K562 (cell line): Measurements from ENCODE around the gene RNPEPL1. TPM values are rescaled to one million over a fixed set of nuclear protein-coding genes. Genes with fewer than 3 reads are reported as not detected.
A peak's percentile ranks its signal among the peaks of the same experiment; 100 is the strongest.

Experiments used
- ATAC-seq: fragments of 200-7000 bp; cut with Tn5 transposase; 3 replicates; pipeline ENCODE4 v1.9.1; 2020; ENCODE audit warnings: moderate library complexity
- BruUV-seq: library from RNA; stranded (reverse); fragments of 400-500 nt; replicated peaks from 2 replicates; lab custom pipeline; 2021; lab: Mats Ljungman, UMichigan
- CTCF ChIA-PET: fragments of 300-600 bp; formaldehyde crosslinking; extraction: SDS; loops from one replicate; lab custom pipeline; 2021; ENCODE audit warnings: low intra/inter-chr PET ratio; lab: Yijun Ruan, JAX
- POLR2A ChIA-PET: fragments of 300-600, 350-650 bp; sonication (Branson Sonifier 250); formaldehyde crosslinking; extraction: SDS; loops from one replicate; lab custom pipeline; 2021; ENCODE audit warnings: antibody characterized with exemption, inconsistent platforms; lab: Yijun Ruan, JAX
- DNase-seq, 4 experiments: peaks; one replicate each; pipeline versions ENCODE4 v3.0.0 to v3.0.0-alpha.2; 2011 to 2018; ENCODE audit warnings: low spot score in 3 of 4, mixed read lengths in 3 of 4; ENCODE audit errors: extremely low read depth in 1 of 4
- FAIRE-seq: peaks from 2 replicates; lab custom pipeline; 2011; peaks lifted over from hg19 to GRCh38; lab: Jason Lieb, UNC
- H2AFZ ChIP-seq: 2 replicates; pipeline ENCODE4 v1.6.0; 2011; ENCODE audit warnings: low read depth, low read length, control low read depth, inconsistent platforms
- H3K27ac ChIP-seq: fragments of 200-600 bp; 3 replicates; pipeline ENCODE4 v1.8.0; 2011; ENCODE audit warnings: low read depth, mild to moderate bottlenecking, control low read depth, inconsistent platforms, low read length, moderate library complexity, mixed read lengths; ENCODE audit errors: extremely low read depth
- H3K27me3 ChIP-seq, 2 experiments: fragments of 300-600 bp in 1 of 2; 2 replicates in 1 of 2; 3 replicates in 1 of 2; pipeline versions ENCODE4 v1.6.0 to v1.8.0; 2011; ENCODE audit warnings: inconsistent platforms in 2 of 2, low read length in 2 of 2, mild to moderate bottlenecking in 1 of 2, mixed read lengths in 1 of 2, moderate library complexity in 1 of 2; ENCODE audit not compliant: control insufficient read depth in 2 of 2, insufficient read depth in 2 of 2
- H3K36me3 ChIP-seq: fragments of 300-600 bp; 3 replicates; pipeline ENCODE4 v1.8.0; 2011; ENCODE audit warnings: mild to moderate bottlenecking, low read length, inconsistent platforms; ENCODE audit not compliant: control insufficient read depth, insufficient read depth
- H3K4me1 ChIP-seq, 2 experiments: fragments of 200-600 bp in 1 of 2; replicated peaks in 1 of 2; 2 replicates in 1 of 2; 3 replicates in 1 of 2; pipeline versions ENCODE4 v1.5.1 to v1.8.0; 2011; ENCODE audit warnings: inconsistent platforms in 2 of 2, low read length in 2 of 2, mild to moderate bottlenecking in 1 of 2, mixed read lengths in 1 of 2, moderate library complexity in 1 of 2; ENCODE audit not compliant: control insufficient read depth in 2 of 2, insufficient read depth in 2 of 2
- H3K4me2 ChIP-seq: 2 replicates; pipeline ENCODE4 v1.6.1; 2011; ENCODE audit warnings: low read length, control low read depth, inconsistent platforms, mixed read lengths; ENCODE audit not compliant: insufficient read depth
- H3K4me3 ChIP-seq: fragments of 200-600 bp; sonication (generic), shearing (Covaris generic); 2 replicates; pipeline ENCODE4 v1.5.1; 2016; ENCODE audit warnings: control low read depth, inconsistent platforms
- H3K79me2 ChIP-seq: fragments of 200-600 bp; 3 replicates; pipeline ENCODE4 v1.8.0; 2011; ENCODE audit warnings: low read length, inconsistent platforms; ENCODE audit not compliant: control insufficient read depth, insufficient read depth
- H3K9ac ChIP-seq, 2 experiments: 2 replicates each; pipeline versions ENCODE4 v1.6.0 to v1.6.1; 2011; ENCODE audit warnings: low read depth in 2 of 2, low read length in 2 of 2, control low read depth in 1 of 2, inconsistent platforms in 1 of 2, mild to moderate bottlenecking in 1 of 2, mixed read lengths in 1 of 2; ENCODE audit not compliant: insufficient read depth in 1 of 2
- H3K9me1 ChIP-seq: one replicate; pipeline ENCODE4 v1.6.0; 2011; ENCODE audit warnings: inconsistent platforms, mild to moderate bottlenecking, low read length, moderate library complexity; ENCODE audit not compliant: control insufficient read depth, insufficient read depth
- H3K9me3 ChIP-seq: replicated peaks from 2 replicates; pipeline ENCODE4 v1.5.1; 2011; ENCODE audit warnings: low read depth, low read length, inconsistent platforms; ENCODE audit not compliant: control insufficient read depth, insufficient read depth
- H4K20me1 ChIP-seq: replicated peaks from 2 replicates; pipeline ENCODE4 v1.6.1; 2011; ENCODE audit warnings: low read length, inconsistent platforms, mixed read lengths; ENCODE audit not compliant: control insufficient read depth, insufficient read depth
- BRCA1 ChIP-seq, 2 experiments: fragments of 450-650 bp in 1 of 2; sonication (generic) in 1 of 2; formaldehyde crosslinking in 1 of 2; IDR thresholded peaks; 2 replicates each; pipeline versions ENCODE4 v1.5.0 to v1.6.1; 2017 to 2020; ENCODE audit warnings: mild to moderate bottlenecking in 1 of 2, missing genetic modification reagents in 1 of 2
- CEBPB ChIP-seq: fragments of 450-650 bp; IDR thresholded peaks from 2 replicates; pipeline ENCODE4 v1.6.1; 2016; ENCODE audit warnings: missing genetic modification characterization, missing compliant biosample characterization
- ETV1 ChIP-seq: fragments of 450-650 bp; conservative IDR thresholded peaks from 2 replicates; pipeline ENCODE4 v1.6.1; 2016; ENCODE audit warnings: missing genetic modification characterization, control low read depth, low read depth, missing compliant biosample characterization
- MBD2 ChIP-seq: sonication (generic); IDR thresholded peaks from 2 replicates; pipeline ENCODE4 v1.6.1; 2016; ENCODE audit warnings: low read depth, borderline replicate concordance
- ZFX ChIP-seq: sonication (generic); formaldehyde crosslinking; IDR thresholded peaks from 2 replicates; pipeline ENCODE4 v1.8.0; 2022; ENCODE audit warnings: mild to moderate bottlenecking, missing genetic modification reagents, moderate library complexity
- WGBS: fragments of 100-300 bp; shearing (Covaris generic); methylation state at CpG from one replicate; pipeline ENCODE4 v1.1.6; 2016; ENCODE audit warnings: low coverage, mixed read lengths; ENCODE audit not compliant: insufficient coverage; ENCODE audit errors: missing lambda C conversion rate; 5-methylcytosine and 5-hydroxymethylcytosine counted together
- in situ Hi-C: fragments of 300-500 bp; cut with MboI; formaldehyde crosslinking; loops from 4 replicates; pipeline ENCODE4 v1.15.0; 2018; ENCODE audit warnings: inconsistent platforms, mixed read lengths
- intact Hi-C: fragments of 100-400 bp; cut with micrococcal nuclease; formaldehyde crosslinking; loops from 2 replicates; pipeline ENCODE4 v1.14.2; 2022
- polyA plus RNA-seq, 8 experiments: library from polyadenylated mRNA; depleted of rRNA in 4 of 8; stranded (reverse) in 5 of 8; unstranded in 3 of 8; fragments of >200 nt; fragmentation: Nextera tagmentation in 2 of 8; fragmentation: Illumina TruSeq in 1 of 8; extraction: Ambion mirVana in 2 of 8; extraction: Trizol in 1 of 8; gene quantifications; 2 replicates each; pipeline versions ENCODE4 v1.2.1 to v1.2.3, GENCODE V29; 2011 to 2014; ENCODE audit warnings: inconsistent platforms in 1 of 8, missing spikeins in 1 of 8
- total RNA-seq, 7 experiments: library from RNA; depleted of rRNA in 6 of 7; stranded (reverse); fragments of >200 nt in 6 of 7; fragmentation: Illumina TruSeq in 2 of 7; extraction: Trizol in 2 of 7; gene quantifications; 2 replicates each; pipeline versions ENCODE4 v1.2.1 to v1.2.3, GENCODE V29; 2011 to 2021; ENCODE audit warnings: low replicate concordance in 1 of 7
- TF ChIP-seq, protein P1 (sequence below): fragments of 250-450 bp; sonication (Bioruptor Pico); IDR thresholded peaks from 2 replicates; pipeline ENCODE4 v1.4.0; 2020; ENCODE audit warnings: mild to moderate bottlenecking
- TF ChIP-seq, protein P2 (sequence below): sonication (generic); IDR thresholded peaks from 2 replicates; pipeline ENCODE4 v1.6.1; 2016
- TF ChIP-seq, protein P3 (sequence below): fragments of 250-450 bp; sonication (Bioruptor Pico); IDR thresholded peaks from 2 replicates; pipeline ENCODE4 v1.5.0; 2020; ENCODE audit warnings: mild to moderate bottlenecking
- TF ChIP-seq, protein P4 (sequence below): fragments of 450-650 bp; formaldehyde crosslinking; IDR thresholded peaks from 2 replicates; pipeline ENCODE4 v1.4.0; 2022; ENCODE audit warnings: missing genetic modification characterization
- TF ChIP-seq, protein P5 (sequence below): fragments of 450-650 bp; IDR thresholded peaks from 2 replicates; pipeline ENCODE4 v1.7.1; 2018; ENCODE audit warnings: mild to moderate bottlenecking, low read depth; ENCODE audit not compliant: partially characterized antibody

The RNPEPL1 gene
- total and polyA plus RNA-seq, 9 of the 15 experiments (the other 6 are each of a cell fraction or from before 2014, with no cell fraction given) = 0.07 to 38.7 (median 5.6) TPM

DNA sequence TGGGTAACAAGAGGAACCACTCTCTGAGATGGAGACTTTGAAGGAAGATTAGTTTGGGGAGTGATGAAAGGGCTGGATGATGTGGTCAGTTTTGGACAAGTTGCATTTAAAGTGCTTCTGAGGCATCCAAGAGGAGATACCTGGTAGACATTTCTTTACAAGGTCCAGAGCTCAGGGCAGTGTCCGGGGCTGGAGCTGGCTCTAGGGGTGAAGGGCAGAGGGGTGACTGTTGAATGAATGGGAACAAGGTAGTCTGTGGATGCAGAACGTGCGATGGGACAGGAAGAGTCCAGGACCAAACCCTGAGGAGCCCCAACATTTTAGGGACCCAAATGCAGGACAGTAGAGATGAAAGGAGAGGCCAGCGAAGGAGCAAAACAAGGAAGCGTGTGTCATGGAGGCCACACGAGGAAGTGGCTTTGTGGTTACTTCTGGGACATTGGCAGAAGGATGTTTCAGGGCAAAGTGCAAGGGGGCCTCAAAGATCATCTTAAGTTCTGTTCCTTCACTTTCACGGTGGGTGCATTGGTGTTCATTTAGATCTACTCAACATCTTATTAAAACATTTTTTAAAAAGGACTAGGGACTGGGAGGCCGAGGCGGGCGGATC, 43.4 kb downstream of the RNPEPL1 start (continued):
- TF ChIP-seq, protein P1, sequence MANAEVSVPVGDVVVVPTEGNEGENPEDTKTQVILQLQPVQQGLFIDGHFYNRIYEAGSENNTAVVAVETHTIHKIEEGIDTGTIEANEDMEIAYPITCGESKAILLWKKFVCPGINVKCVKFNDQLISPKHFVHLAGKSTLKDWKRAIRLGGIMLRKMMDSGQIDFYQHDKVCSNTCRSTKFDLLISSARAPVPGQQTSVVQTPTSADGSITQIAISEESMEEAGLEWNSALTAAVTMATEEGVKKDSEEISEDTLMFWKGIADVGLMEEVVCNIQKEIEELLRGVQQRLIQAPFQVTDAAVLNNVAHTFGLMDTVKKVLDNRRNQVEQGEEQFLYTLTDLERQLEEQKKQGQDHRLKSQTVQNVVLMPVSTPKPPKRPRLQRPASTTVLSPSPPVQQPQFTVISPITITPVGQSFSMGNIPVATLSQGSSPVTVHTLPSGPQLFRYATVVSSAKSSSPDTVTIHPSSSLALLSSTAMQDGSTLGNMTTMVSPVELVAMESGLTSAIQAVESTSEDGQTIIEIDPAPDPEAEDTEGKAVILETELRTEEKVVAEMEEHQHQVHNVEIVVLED (CRISPR knock-in tag) = no peak
- TF ChIP-seq MBD2 = no peak

DNA sequence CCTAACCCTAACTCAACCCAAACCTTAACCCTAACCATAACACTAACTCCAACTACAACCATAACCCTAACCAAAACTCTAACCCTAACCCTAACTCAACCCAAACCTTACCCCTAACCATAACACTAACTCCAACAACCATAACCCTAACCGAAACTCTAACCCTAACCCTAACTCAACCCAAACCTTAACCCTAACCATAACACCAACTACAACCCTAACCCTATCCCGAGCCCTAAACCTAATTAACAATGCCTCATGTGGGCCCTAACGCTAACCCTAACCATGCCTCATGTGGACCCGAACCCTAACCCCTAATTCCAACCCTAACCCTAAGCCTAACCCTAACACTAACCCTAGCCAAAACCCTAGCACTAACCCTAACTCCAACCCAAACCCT, 45.5 kb downstream of the RNPEPL1 start:
- Histone ChIP-seq H3K27ac (no peak overlapping the region), H3K27me3 (no peaks in the 10 kb centered on the region), H3K79me2 (no peaks in the 10 kb centered on the region), H3K9ac (no peak overlapping the region), H3K4me2 (no peak overlapping the region), H3K36me3 (no peaks in the 10 kb centered on the region), H2AFZ (no peak overlapping the region), H3K9me1 (no peaks in the 10 kb centered on the region), H4K20me1 (no peaks in the 10 kb centered on the region), H3K4me1 (peaks cover 13 to 17% of the 10 kb centered on the region in 2 experiments), H3K4me3 (no peak overlapping the region), H3K9me3 (no peaks in the 10 kb centered on the region)
- ATAC-seq (no peak), DNase-seq (no peak), FAIRE-seq (no peak)
- 56% methylated on average over 4 of the region's 4 CpGs for WGBS
- BruUV-seq = no TSS peak
- in situ Hi-C loops (no loop called here), intact Hi-C loops (no loop called here)
- ChIA-PET CTCF (no interaction called here), POLR2A (no interaction called here)
- TF ChIP-seq, protein P2, sequence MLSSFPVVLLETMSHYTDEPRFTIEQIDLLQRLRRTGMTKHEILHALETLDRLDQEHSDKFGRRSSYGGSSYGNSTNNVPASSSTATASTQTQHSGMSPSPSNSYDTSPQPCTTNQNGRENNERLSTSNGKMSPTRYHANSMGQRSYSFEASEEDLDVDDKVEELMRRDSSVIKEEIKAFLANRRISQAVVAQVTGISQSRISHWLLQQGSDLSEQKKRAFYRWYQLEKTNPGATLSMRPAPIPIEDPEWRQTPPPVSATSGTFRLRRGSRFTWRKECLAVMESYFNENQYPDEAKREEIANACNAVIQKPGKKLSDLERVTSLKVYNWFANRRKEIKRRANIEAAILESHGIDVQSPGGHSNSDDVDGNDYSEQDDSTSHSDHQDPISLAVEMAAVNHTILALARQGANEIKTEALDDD = peak; percentile 88
- TF ChIP-seq ETV1 (no peak), ZFX (no peak), CEBPB (tag) (no peak), BRCA1 (IDR thresholded peaks at IDR 0.05) (no peak), BRCA1 (CRISPR knock-in tag; IDR thresholded peaks at IDR 0.05) (no peak)
- TF ChIP-seq, protein P3, sequence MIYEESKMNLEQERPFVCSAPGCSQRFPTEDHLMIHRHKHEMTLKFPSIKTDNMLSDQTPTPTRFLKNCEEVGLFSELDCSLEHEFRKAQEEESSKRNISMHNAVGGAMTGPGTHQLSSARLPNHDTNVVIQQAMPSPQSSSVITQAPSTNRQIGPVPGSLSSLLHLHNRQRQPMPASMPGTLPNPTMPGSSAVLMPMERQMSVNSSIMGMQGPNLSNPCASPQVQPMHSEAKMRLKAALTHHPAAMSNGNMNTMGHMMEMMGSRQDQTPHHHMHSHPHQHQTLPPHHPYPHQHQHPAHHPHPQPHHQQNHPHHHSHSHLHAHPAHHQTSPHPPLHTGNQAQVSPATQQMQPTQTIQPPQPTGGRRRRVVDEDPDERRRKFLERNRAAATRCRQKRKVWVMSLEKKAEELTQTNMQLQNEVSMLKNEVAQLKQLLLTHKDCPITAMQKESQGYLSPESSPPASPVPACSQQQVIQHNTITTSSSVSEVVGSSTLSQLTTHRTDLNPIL = no peak
- TF ChIP-seq, protein P4, sequence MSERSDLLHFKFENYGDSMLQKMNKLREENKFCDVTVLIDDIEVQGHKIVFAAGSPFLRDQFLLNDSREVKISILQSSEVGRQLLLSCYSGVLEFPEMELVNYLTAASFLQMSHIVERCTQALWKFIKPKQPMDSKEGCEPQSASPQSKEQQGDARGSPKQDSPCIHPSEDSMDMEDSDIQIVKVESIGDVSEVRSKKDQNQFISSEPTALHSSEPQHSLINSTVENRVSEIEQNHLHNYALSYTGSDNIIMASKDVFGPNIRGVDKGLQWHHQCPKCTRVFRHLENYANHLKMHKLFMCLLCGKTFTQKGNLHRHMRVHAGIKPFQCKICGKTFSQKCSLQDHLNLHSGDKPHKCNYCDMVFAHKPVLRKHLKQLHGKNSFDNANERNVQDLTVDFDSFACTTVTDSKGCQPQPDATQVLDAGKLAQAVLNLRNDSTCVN (CRISPR knock-in tag) = no peak
- TF ChIP-seq, protein P5, sequence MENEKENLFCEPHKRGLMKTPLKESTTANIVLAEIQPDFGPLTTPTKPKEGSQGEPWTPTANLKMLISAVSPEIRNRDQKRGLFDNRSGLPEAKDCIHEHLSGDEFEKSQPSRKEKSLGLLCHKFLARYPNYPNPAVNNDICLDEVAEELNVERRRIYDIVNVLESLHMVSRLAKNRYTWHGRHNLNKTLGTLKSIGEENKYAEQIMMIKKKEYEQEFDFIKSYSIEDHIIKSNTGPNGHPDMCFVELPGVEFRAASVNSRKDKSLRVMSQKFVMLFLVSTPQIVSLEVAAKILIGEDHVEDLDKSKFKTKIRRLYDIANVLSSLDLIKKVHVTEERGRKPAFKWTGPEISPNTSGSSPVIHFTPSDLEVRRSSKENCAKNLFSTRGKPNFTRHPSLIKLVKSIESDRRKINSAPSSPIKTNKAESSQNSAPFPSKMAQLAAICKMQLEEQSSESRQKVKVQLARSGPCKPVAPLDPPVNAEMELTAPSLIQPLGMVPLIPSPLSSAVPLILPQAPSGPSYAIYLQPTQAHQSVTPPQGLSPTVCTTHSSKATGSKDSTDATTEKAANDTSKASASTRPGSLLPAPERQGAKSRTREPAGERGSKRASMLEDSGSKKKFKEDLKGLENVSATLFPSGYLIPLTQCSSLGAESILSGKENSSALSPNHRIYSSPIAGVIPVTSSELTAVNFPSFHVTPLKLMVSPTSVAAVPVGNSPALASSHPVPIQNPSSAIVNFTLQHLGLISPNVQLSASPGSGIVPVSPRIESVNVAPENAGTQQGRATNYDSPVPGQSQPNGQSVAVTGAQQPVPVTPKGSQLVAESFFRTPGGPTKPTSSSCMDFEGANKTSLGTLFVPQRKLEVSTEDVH = no peak
